ENCODE measurements around the gene DIS3L2. TPM values are rescaled to one million over a fixed set of nuclear protein-coding genes. Genes with fewer than 3 reads are reported as not detected.

The DIS3L2 gene
- total RNA-seq, 2 donors from 2014 or later: 19.6 to 22.1 TPM

DNA sequence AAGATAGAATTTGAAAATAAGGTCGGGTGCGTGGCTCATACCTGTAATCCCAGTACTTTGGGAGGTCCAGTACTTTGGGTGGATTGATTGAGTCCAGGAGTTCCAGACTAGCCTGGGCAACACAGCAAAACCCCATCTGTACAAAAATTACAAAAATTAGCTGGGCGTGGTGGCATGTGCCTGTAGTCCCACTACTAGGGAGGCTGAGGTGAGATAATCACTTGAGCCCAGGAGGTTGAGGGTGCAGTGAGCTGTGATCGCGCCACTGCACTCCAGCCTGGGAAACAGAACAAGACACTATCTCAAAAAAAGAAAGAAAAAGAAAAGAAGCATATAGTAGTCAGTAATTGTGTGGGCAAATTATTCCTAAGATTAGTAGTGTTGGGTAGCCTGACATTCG lies 222.8 kb downstream of the DIS3L2 start:
- Histone ChIP-seq H3K27ac (no peak overlapping the region), H3K4me3 (no peak overlapping the region), H3K27me3 (no peaks in the 10 kb centered on the region), H3K9me3 (no peaks in the 10 kb centered on the region), H3K4me1 (no peaks in the 10 kb centered on the region), H3K36me3 (no peaks in the 10 kb centered on the region)
- no peak for DNase-seq (ENCODE audit: low spot score)
- TF ChIP-seq, protein P1, sequence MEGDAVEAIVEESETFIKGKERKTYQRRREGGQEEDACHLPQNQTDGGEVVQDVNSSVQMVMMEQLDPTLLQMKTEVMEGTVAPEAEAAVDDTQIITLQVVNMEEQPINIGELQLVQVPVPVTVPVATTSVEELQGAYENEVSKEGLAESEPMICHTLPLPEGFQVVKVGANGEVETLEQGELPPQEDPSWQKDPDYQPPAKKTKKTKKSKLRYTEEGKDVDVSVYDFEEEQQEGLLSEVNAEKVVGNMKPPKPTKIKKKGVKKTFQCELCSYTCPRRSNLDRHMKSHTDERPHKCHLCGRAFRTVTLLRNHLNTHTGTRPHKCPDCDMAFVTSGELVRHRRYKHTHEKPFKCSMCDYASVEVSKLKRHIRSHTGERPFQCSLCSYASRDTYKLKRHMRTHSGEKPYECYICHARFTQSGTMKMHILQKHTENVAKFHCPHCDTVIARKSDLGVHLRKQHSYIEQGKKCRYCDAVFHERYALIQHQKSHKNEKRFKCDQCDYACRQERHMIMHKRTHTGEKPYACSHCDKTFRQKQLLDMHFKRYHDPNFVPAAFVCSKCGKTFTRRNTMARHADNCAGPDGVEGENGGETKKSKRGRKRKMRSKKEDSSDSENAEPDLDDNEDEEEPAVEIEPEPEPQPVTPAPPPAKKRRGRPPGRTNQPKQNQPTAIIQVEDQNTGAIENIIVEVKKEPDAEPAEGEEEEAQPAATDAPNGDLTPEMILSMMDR (IDR thresholded peaks at IDR 0.05): no peak

DNA sequence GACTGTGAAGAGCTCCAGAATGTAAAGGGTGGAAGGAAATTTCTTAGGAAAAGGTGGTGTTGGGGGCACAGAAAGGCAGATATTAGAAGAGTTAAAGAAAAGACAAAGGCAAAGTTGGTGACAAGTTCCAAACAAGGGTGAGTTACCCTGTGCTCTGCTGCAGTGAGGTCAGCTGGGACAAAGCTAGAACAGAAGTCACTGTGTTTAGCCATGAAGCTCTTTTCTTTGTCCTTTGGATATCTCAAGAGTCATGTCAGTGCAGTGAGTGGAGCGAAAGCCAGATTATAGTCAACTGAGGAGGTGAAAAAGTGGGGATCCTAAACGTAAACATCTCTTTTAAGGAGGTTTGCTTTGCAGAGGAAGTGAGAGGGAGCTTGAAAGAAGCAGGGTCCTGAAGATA lies 229.3 kb downstream of the DIS3L2 start:
- Histone ChIP-seq H3K27ac (no peak overlapping the region), H3K36me3 (peaks cover 8% of the 10 kb centered on the region), H3K9me3 (peaks cover 0 to 13% of the 10 kb centered on the region in 2 donors), H3K27me3 (no peaks in the 10 kb centered on the region), H3K4me1 (no peaks in the 10 kb centered on the region), H3K4me3 (no peak overlapping the region)
- no peak for DNase-seq (ENCODE audit: low spot score)
- TF ChIP-seq, protein P1 (IDR thresholded peaks at IDR 0.05): no peak

DNA sequence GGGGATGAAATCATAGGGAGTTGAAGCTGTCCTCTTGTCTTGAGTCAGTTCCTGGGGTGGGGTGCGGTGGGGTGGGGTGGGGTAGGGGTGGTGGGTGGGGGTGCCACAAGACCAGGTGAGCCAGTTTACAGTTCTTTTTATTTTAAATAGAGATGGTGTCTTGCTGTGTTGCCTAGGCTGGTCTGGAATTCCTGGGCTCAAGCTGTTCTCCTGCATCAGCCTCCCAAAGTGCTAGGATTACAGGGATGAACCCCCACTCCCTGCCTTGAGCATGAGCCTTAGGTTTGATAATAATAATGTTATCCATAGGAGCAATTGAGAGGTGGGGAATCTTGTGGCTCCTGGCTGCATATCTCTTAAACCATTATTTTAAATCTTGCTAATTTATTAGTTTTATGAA lies 234.0 kb downstream of the DIS3L2 start:
- H3K4me3 ChIP-seq: no peak overlapping the region
- H3K9me3 ChIP-seq: peaks cover 0 to 13% of the 10 kb centered on the region in 2 donors
- peaks cover 8% of the 10 kb centered on the region for H3K36me3 ChIP-seq
- TF ChIP-seq, protein P1 (IDR thresholded peaks at IDR 0.05): no peak
- DNase-seq (ENCODE audit: low spot score): no peak
- no peaks in the 10 kb centered on the region for H3K27me3 ChIP-seq
- no peak overlapping the region for H3K27ac ChIP-seq
- no peaks in the 10 kb centered on the region for H3K4me1 ChIP-seq

DNA sequence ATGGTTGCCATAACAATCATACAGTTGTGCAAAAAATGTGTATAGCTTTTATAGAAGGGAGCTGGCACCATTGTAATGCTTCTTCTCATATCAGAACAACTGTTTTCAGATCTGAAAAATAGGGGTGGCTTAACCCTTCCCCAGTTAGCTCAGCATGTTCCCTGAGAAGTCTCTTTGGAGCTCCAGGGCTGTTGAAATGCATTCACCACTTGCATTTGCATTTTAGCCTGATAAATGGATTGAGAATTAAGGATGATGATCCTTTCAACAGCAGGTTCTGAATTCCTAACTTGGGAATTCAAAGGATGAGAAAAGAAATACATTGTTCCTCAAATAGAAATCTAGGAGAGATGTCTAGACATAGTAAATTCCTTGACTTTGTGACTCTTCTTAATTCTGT lies 235.3 kb downstream of the DIS3L2 start:
- Histone ChIP-seq H3K4me3 (no peak overlapping the region), H3K4me1 (no peaks in the 10 kb centered on the region), H3K27me3 (no peaks in the 10 kb centered on the region), H3K9me3 (peaks cover 0 to 13% of the 10 kb centered on the region in 2 donors), H3K27ac (no peak overlapping the region), H3K36me3 (peaks cover 8% of the 10 kb centered on the region)
- TF ChIP-seq, protein P1 (IDR thresholded peaks at IDR 0.05): no peak
- no peak for DNase-seq (ENCODE audit: low spot score)

DNA sequence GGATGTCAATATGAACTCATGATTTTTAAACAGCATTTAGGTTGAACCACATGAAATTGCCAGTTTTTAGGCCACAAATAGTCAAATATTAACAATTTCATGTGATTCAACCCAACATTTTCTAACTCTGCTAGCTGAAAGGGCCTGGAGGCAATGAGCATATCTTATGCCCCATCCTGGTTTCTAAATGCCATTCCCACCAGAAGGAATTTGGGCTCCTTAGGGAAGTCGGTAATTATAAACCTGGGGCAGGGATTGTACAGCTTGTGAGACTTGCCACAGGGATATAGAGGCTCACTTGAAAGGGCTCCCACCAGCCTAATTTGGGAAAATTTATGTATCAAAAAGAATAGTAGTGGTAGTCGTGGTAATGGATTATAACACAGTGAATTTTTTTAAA lies 238.7 kb downstream of the DIS3L2 start:
- Histone ChIP-seq H3K27ac (no peak overlapping the region), H3K9me3 (peaks cover 0 to under 1% of the 10 kb centered on the region in 2 donors), H3K27me3 (no peaks in the 10 kb centered on the region), H3K4me3 (no peak overlapping the region), H3K36me3 (no peaks in the 10 kb centered on the region), H3K4me1 (peaks cover 0 to 10% of the 10 kb centered on the region in 2 donors)
- no peak for DNase-seq (ENCODE audit: low spot score)
- TF ChIP-seq, protein P1 (IDR thresholded peaks at IDR 0.05): no peak

DNA sequence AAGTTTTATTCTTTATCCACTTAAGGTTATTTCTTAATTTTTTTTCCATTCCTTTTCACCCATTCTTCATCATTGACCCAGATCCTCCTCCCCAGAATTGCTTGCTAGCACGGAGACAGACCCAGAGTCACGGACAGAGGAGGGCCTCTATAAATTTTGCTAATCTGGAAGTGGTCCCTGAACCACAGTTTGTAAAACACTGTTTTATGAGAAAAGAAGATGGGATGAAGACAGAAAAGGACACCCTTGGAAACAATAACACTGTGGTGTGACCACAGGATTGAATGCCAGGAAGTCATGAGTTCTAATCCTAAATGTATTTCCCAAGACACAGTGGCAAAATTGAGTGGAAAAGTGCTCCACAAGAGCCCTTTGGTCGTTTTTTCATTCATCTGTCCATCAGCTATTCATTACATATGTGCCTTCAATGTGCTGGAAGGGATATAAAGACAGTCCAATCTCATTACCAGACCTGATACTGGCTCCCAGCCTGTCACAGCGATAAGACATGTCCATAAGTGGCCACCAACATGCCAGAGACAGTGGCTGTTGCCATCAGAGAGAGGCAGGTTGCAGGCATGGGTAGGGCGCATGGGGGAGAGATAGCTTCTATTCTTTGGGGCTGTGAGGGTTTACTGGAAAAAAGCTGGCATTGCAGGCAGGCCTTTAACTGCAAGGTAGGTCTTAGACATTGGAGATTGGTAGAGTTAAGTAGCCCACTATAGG lies 241.8 kb downstream of the DIS3L2 start:
- Histone ChIP-seq H3K36me3 (no peaks in the 10 kb centered on the region), H3K27ac (no peak overlapping the region), H3K9me3 (no peaks in the 10 kb centered on the region), H3K27me3 (no peaks in the 10 kb centered on the region), H3K4me3 (no peak overlapping the region), H3K4me1 (peaks cover 0 to 10% of the 10 kb centered on the region in 2 donors)
- TF ChIP-seq, protein P1 (IDR thresholded peaks at IDR 0.05): no peak
- DNase-seq (ENCODE audit: low spot score): no peak
